Loucy (cell line): ENCODE measurements around the gene ETV3.

Source experiments
- H2AFZ ChIP-seq: fragments of 200-600 bp; sonication (generic); 2 replicates; pipeline ENCODE4 v1.6.0; 2016; ENCODE audit warnings: antibody characterized with exemption, mild to moderate bottlenecking, low read length, moderate library complexity
- H3F3A ChIP-seq: fragments of 200-600 bp; 2 replicates; pipeline ENCODE4 v1.6.0; 2016; ENCODE audit warnings: antibody characterized with exemption, low read depth, mild to moderate bottlenecking
- H3K27me3 ChIP-seq: fragments of 200-600 bp; sonication (generic); 2 replicates; pipeline ENCODE4 v1.6.1; 2014; ENCODE audit warnings: low read length, mild to moderate bottlenecking; ENCODE audit not compliant: insufficient read depth, poor library complexity, severe bottlenecking
- H3K36me3 ChIP-seq: fragments of 200-600 bp; sonication (generic); 2 replicates; pipeline ENCODE4 v1.6.1; 2016; ENCODE audit warnings: low read length; ENCODE audit not compliant: insufficient read depth
- H3K4me1 ChIP-seq: fragments of 200-600 bp; sonication (generic); 2 replicates; pipeline ENCODE4 v1.5.1; 2014; ENCODE audit warnings: low read length, mild to moderate bottlenecking; ENCODE audit not compliant: insufficient read depth, poor library complexity, severe bottlenecking
- H3K4me2 ChIP-seq: fragments of 200-600 bp; sonication (generic); 2 replicates; pipeline ENCODE4 v1.6.0; 2014; ENCODE audit warnings: antibody characterized with exemption, low read length, low read depth, mild to moderate bottlenecking; ENCODE audit not compliant: poor library complexity, severe bottlenecking
- H3K4me3 ChIP-seq: fragments of 200-600 bp; sonication (generic); 2 replicates; pipeline ENCODE4 v1.5.1; 2014; ENCODE audit warnings: low read length, mild to moderate bottlenecking, mixed read lengths; ENCODE audit not compliant: poor library complexity, severe bottlenecking
- H3K79me2 ChIP-seq: fragments of 200-600 bp; sonication (generic); 2 replicates; pipeline ENCODE4 v1.6.1; 2014; ENCODE audit warnings: low read length; ENCODE audit not compliant: insufficient read depth
- H3K9ac ChIP-seq: fragments of 200-600 bp; sonication (generic); 2 replicates; pipeline ENCODE4 v1.6.0; 2014; ENCODE audit warnings: mild to moderate bottlenecking, low read depth, low read length, moderate library complexity; ENCODE audit not compliant: poor library complexity, severe bottlenecking
- H3K9me2 ChIP-seq: fragments of 200-600 bp; sonication (generic); replicated peaks from 2 replicates; pipeline ENCODE4 v1.6.1; 2016; ENCODE audit warnings: low read depth, low read length, mixed read lengths
- H3K9me3 ChIP-seq: fragments of 200-600 bp; sonication (generic); 2 replicates; pipeline ENCODE4 v1.6.1; 2014; ENCODE audit warnings: mild to moderate bottlenecking, antibody characterized with exemption, low read length, low read depth; ENCODE audit not compliant: insufficient read depth
- H4K20me1 ChIP-seq: fragments of 200-600 bp; sonication (generic); 2 replicates; pipeline ENCODE4 v1.6.0; 2014; ENCODE audit warnings: antibody characterized with exemption, low read length, mild to moderate bottlenecking; ENCODE audit not compliant: insufficient read depth, poor library complexity, severe bottlenecking
- CTCF ChIP-seq: fragments of 200-600 bp; sonication (generic); conservative IDR thresholded peaks from 2 replicates; pipeline ENCODE4 v1.5.1; 2014; ENCODE audit warnings: mild to moderate bottlenecking, antibody characterized with exemption, low read length
- EZH2phosphoT487 ChIP-seq: fragments of 200-600 bp; IDR thresholded peaks from 2 replicates; pipeline ENCODE4 v1.6.1; 2018; ENCODE audit warnings: antibody characterized with exemption, mild to moderate bottlenecking, moderate library complexity, borderline replicate concordance

The ETV3 gene

GRCh38 chr1:157113631-157114030 lies 24.6 kb downstream of the ETV3 start:
- H2AFZ ChIP-seq, result no peak overlapping the region
- TF ChIP-seq CTCF (no peak), EZH2phosphoT487 (no peak)
- H3K4me2 ChIP-seq, result no peak overlapping the region

GRCh38 chr1:157113106-157113505 lies 25.1 kb downstream of the ETV3 start:
- TF ChIP-seq CTCF (no peak), EZH2phosphoT487 (no peak)
- H3K36me3 ChIP-seq, result no peaks in the 10 kb centered on the region
- no peaks in the 10 kb centered on the region for H3K27me3 ChIP-seq
- no peak overlapping the region for H2AFZ ChIP-seq
- no peaks in the 10 kb centered on the region for H3K9me3 ChIP-seq
- no peaks in the 10 kb centered on the region for H3K79me2 ChIP-seq
- no peaks in the 10 kb centered on the region for H4K20me1 ChIP-seq
- no peak overlapping the region for H3K9ac ChIP-seq
- H3F3A ChIP-seq, result no peaks in the 10 kb centered on the region
- no peaks in the 10 kb centered on the region for H3K9me2 ChIP-seq
- H3K4me3 ChIP-seq, result no peak overlapping the region
- no peak overlapping the region for H3K4me2 ChIP-seq
- H3K4me1 ChIP-seq, result no peaks in the 10 kb centered on the region

More at GRCh38 chr1:157113631-157114030, 24.6 kb downstream of the ETV3 start:
- Histone ChIP-seq H3K36me3 (no peaks in the 10 kb centered on the region), H4K20me1 (no peaks in the 10 kb centered on the region), H3K27me3 (no peaks in the 10 kb centered on the region), H3K4me3 (no peak overlapping the region), H3K4me1 (no peaks in the 10 kb centered on the region), H3K9me2 (no peaks in the 10 kb centered on the region), H3K79me2 (no peaks in the 10 kb centered on the region), H3K9ac (no peak overlapping the region), H3F3A (no peaks in the 10 kb centered on the region), H3K9me3 (no peaks in the 10 kb centered on the region)

- no peaks in the 10 kb centered on the region for H3F3A ChIP-seq
- no peaks in the 10 kb centered on the region for H3K9me2 ChIP-seq
- no peak overlapping the region for H2AFZ ChIP-seq
- no peaks in the 10 kb centered on the region for H3K9me3 ChIP-seq
- no peaks in the 10 kb centered on the region for H3K36me3 ChIP-seq
- H4K20me1 ChIP-seq, result no peaks in the 10 kb centered on the region
- H3K27me3 ChIP-seq, result no peaks in the 10 kb centered on the region
- TF ChIP-seq CTCF (no peak), EZH2phosphoT487 (no peak)
- no peak overlapping the region for H3K4me3 ChIP-seq
- H3K4me2 ChIP-seq, result no peak overlapping the region
- no peaks in the 10 kb centered on the region for H3K79me2 ChIP-seq
- H3K9ac ChIP-seq, result no peak overlapping the region
- H3K4me1 ChIP-seq, result no peaks in the 10 kb centered on the region
Observed at GRCh38 chr1:157112186-157112867, 25.9 kb downstream of the ETV3 start.
